GM03348 (cell line): ENCODE data around the gene SKP1.
"Not testable (repeated sequence)": the region's sequence is repeated elsewhere in the genome, so short reads cannot be mapped to it uniquely, and the experiment has no call there.

Experiments
- DNase-seq: peaks from one replicate; pipeline ENCODE4 v3.0.0; 2012; ENCODE audit warnings: low spot score

Gene SKP1

DNA sequence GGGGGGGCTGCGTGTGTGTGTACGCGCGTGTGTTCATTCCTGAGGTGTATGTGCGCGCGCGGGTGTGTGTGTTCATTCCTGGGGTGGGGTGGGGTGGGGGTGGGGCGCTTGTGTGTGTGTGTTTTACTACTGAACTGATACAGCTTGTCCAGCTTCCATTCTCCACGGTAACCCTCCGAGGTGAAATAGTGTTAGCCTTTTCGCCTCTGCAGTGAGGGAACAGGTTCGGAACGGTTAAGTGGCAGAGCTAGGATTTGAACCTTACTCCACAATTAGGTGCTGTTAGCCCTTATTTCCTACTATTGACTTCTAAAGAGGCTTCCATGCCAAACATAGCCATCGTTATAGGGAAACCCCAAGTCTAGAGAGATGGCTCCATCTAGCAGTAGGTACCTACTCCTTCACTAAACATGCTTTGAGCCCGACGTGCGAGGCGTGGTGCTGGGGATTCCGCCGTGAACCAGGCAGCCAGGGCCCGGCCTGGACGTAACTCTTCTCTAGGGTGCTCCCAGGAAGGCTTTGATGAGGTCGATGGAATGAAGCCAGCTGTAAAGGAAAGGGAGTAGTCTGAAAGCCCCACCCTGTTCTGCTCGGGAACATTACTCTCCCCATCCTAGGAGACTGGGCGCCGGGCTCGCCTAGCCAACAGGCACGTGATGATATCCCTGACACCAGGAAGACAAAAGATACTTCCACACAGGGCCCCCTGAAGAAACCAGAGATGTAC, 782 bp upstream of the SKP1 start:
- peak; percentile 23 for DNase-seq

DNA sequence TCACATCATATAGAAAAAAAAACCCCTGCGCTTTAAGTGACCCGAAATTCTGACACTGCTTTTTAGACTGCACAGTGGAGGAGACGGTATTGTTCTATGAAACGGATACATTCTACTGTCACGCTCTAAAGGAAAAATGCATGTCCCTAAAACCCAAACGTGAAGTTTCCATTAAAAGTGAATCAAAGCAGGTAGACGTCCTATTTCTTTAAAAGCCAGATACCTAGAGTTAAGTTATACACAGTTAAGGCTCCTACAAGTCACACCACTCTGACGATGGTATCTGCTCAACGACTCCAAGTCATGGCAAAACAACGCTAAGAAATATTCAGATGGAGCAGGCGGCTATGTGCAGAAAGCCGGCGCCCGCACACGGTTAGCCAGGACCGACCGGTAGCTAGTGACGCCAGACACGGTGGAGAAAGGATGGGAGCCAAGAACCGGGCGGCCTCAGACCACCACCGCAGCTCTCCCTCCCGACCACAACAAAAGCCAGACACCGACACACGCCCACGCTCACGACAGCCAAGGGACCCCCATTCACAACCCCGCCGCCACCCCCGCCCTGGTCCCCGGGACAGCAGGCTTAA, 734 bp downstream of the SKP1 start:
- peak; percentile 51 for DNase-seq

DNA sequence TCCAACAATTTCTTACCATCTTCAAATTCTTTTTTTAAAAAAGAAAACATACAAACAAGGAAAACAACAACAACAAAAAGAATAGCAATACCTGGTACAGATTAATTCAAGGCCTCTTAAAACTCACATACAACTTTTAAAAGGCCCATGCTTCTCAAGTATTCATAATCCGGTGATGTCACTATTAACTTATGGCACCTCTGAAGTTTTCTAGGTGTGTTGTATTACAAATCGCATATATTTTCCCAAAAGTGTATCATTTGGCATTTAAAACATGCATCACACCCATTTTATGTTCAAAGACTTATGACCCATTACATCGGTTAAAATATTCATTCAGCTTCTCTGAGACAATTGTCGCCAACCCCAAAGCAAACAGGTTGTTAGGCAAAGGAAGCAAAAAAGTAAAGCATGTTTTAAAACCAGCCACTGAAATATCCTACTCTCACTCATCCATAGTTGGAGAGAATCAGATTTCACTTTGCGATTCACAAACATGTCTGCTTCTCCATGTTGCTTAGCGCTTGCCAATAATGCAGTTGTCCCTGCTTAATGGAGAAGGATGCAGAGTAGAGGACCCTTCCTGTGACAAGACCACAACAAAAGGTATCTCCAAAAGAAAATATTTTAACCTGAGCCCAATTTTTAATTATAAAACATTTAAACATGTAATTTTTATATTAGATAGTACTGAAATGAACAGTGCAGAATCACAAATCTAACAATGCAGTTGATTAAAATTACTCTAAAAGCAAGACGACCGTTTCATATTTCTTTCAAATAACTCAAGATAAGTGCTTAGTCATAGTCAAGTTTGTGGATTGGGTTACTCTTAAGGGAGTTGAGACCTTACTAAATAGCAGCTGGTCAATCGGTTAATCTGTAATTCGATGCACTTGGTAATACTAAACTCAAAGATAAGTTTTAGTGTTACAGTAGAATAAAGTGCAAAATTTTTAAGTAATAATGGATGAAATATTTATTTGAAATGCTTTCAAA, 1.6 kb downstream of the SKP1 start:
- DNase-seq, result peak; percentile 44

DNA sequence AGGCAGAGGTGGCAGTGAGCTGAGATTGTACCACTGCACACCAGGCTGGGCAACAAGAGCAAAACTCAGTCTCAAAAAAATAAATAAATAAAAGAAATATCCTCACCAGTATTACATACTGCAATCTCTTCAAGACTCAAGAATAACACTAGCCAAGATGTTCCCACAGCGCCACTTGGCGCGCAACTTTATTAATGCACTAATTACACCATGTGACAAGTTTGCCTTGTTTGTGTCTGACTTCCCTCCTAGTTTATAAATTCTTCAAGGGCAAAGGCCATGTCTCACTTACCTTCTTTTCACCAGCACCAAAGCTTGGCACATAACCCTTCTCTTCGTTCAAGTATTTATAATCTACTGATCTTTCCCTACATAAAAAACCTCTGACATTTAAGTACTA, 4.8 kb downstream of the SKP1 start:
- no peak for DNase-seq

DNA sequence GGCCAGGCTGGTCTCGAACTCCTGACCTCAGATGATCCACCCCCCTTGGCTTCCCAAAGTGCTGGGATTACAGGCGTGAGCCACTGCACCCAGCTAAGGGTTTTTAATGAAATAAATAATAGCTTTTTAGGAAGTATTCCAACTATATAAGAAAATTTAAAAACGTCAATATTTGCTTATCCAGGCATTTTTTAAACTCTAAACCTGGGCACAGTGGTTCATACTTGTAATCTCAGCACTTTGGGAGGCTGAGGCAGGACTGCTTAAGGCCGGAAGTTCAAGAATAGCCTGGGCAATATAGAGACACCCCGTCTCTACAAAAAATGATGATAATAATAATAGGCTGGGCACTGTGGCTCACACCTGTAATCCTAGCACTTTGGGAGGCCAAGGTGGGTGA, 14.2 kb downstream of the SKP1 start:
- no peak for DNase-seq

DNA sequence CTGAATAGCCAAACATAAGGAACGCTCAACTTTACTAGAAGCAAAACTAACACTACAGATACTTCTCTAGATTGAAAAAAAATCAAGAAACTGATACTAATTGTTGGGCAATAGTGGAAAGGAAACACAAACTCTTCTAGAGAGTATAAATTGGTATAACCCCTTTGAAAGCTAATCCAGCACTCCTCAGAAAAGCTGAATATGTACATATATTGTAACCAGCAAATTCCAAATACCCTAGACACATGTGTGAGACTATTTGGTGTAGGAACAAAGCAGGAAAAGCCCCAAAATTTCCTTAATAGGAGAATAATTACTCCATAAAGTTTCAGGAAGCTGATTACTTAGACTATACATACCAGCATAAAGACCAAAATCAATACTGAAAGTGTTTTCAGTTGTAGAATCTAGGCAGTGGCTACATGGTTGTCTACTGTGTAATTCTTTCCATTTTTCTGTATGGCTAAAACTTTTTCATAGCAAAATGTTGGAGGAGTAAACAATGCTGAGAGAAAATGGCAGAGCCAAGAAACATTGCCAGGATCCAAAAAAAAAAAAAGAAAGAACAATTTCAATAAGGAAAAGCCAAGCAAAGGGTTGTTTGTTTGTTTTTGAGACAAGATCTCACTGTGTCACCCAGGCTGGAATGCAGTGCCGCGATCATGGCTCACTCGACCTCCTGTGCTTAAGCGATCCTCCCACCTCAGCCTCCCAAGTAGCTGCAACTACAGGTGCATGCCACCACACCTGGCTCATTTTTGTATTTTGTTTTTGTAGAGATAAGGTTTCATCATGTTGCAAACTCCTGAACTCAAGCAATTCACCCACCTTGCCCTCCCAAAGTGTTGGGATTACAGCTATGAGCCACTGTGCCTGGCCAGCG, 15.0 kb downstream of the SKP1 start:
- no peak for DNase-seq

DNA sequence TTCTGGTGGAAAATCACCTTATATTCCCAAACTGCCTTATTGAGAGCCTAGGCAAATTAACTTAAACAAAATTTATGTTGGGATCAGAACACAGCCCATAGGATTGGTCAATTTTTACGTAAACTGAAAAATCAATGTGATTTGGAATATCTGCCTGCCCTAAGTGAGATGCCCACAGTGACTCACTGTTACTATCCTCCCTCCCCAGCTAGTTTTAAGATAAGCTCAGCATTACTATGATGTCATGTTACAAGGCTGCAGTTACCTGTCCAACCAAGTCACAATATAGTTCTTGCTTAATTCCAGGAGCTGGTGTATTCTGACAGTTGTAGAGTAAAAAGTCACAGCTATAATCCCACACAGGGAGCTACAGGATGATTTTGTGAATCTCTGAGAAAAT, 23.1 kb downstream of the SKP1 start:
- no peak for DNase-seq

DNA sequence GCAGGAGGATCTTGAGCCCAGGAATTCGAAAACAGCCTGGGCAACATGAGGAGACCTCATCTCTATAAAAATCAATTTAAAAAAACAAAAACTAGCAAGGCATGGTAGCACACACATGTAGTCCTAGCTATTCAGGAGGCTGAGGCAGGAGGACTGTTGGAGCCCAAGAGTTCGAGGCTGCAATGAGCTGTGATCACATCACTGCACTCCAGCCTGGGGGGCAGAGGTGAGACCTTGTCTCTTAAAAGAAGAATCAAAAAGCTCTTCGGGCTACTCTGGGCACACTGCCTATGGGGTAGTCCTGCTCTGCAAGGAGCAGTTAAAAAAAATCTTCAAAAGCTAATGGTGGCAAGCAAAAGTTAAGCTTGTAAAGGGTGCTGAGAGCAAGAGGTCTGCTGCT, 23.5 kb downstream of the SKP1 start:
- no peak for DNase-seq

DNA sequence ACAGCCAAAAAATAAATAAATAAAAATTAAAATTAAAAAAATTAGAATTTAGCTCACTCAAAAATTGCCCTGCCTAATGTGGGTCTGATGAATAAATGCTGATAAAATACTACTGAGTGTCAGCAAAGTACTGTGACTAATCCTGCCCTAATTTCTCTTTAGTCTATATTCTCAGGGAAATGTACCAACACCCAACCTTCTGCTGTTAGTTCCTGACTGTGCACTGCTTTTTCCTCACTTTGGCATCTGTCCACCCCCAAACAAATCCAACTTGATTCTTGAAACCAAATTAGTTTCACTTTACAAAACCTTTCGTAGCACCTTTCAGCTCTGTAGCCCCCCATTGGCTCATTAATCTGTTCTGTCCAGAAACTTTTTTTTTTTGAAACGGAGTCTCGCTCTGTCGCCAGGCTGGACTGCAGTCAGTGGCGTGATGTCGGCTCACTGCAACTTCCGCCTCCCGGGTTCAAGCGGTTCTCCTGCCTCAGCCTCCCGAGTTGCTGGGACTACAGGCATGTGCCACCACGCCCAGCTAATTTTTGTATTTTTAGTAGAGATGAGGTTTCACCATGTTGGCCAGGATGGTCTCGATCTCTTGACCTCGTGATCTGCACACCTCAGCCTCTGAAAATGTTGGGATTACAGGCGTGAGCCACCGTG, 24.4 kb downstream of the SKP1 start:
- DNase-seq, result not testable (repeated sequence)

DNA sequence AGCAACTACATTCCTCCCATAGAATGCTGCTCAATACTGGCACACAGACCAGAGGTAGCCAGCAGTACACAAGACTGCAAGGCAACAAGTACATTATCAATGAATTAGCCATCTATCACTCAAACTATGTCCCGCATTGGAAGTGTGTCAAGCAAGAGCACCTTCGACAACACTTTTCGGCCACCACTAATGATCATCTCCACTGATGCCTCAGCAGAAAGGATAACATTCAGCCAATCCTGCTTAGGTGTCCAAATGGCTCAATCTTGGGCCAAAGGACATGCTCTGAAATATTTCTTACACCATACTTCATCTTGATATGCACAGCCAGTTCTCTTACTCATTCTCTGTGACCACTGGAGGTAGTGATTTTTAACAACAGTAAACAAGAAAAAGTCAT, 25.0 kb downstream of the SKP1 start:
- DNase-seq, result no peak

DNA sequence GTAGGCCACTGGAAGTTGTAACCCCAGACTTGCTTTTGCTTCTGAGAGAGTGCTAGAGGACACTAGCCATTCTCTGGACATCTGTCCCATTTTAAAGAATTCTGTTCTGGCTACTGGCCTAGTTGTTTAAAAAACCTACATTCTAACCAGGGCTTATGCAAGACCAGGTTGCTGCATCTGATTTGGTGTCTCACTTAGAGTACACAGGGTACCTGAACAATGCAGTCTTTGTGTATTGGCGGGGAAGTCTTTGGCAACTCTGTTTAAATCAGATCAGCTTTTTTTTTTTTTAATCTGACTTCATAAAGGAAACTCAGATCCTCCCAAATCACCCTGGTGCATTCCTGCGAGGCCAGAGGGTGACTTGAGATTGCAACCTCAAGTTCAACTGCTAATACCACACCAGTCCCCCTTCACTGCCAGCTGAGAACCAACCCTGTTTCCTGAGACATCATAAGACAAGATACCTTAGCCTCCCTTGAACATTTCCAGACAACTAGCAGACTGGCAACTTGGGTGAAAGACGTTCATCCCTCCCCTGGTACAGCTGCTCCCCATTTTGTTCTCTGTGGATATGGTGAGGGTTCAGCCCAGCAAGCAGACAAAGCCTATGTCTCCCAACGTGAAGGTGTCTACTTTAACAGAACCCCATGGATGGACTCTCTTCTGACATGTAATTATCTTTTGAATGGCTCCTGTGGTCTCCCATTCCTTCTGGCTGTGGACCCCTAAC, 27.0 kb downstream of the SKP1 start:
- DNase-seq, result no peak

DNA sequence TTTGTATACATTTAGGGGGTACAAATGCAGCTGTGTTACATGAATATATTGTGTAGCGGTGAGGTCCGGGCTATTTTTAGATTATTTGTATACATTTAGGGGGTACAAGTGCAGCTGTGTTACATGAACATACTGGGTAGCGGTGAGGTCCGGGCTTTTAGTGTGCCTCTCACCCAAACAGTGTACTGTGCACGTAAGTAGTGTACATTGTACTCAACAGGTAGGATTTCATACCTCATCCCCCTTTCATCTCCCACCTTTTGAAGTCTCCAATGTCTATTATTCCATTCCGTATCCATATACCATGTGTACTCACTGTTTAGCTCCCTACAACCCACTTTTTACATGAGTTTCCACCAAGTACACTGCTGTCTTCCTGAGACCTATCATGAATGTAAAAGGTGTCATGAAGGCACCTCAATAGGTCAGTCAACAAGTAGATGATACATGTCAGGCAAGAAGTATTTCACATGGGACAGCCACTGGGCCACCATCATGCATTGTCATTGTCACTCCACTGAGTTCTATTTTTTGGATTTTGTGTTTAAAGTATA, 27.7 kb downstream of the SKP1 start:
- DNase-seq, result no peak

DNA sequence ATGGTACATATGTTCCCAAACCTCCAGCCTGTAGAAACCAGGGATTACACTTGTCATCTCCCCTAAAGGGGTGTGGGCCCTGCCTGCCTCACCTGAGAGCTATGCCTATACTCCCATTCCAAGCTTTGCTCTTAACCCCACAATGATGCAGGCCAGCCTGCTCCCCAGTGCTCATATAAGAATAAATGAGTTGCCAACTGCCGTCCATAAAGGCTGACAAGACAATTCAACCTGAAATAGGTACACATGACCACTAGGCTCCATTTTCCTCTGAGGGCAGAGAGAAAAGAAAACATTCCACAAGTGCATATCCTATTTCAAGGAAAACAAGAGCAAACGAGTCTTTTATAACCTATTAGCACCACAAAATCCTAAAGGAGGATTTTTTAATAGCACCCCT, 28.4 kb downstream of the SKP1 start:
- no peak for DNase-seq

DNA sequence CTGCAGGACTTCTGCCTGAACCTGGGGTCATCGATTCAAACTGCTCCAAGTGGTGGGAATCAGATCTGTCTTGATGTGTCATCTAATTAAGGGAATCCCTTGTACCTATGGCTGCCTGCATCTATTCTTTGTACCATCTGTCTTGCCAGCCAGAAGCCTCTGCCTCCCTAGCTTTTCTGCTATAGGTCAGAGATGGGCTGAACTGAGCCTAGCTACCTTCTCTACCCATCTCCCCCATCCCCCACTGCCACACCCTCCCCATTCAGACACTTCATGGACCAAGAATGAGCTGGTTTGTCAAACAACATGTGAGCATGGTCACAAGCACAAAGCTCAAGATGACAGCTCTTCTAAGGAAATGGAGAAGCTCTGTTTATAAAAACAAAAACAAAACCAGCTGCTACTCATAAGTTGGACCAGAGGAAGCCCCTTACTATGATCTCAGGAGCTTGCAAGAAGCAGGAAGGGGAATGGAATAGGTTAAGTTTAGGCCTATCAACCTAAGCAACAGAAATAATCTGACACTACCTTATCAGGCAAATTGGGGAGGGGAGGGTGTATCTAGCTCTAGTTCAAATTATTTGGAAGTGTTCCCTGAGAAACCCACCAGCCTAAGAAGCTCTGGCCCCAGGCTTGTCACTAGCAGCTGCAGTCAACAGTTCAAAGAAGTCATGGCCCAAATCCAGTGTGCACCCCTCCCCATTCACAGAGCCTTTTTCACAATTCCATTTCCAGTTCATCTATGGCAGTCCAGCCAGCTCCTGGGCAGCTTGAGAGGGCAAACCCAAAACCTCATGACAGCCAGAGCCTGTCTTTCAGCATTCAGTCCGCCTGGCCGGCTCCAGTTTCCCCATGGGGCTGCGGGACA, 29.9 kb downstream of the SKP1 start:
- DNase-seq, result no peak

DNA sequence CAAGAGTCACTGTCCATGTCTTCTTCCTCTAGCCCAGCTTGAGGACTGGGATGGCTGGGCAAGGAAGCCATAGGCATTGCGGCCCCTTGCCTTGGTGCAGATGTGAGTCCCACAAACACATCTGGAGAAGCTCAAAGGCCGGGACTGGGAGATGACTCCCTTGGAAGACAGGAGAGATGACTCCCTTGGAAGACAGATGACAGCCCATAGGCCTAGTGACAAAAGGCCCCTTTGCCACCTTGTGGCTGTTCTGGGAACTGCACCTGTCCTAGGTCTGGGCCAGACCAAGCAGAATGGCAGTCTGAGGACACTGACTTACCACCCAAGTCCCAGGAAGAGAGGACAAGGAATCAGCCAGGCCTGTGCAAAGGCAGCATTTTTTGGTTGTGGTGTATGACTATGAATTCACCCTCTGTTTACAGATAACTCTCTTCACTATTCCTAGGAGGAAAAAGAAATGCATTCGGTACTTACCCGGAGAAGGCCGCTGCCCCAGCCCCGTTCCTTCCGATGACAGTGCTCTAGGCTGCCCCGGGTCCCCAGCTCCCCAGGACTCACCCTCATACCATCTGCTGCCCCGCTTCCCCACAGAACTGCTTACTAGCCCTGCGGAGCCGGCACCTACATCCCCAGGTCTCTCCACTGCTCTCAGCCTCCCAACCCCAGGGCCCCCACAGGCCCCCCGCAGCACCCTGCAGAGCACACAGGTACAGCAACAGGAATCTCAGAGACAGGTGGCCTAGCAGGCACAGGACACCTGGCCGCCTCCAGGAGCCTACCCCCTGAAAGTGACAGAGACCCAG, 30.8 kb downstream of the SKP1 start:
- DNase-seq, result peak; percentile 84

DNA sequence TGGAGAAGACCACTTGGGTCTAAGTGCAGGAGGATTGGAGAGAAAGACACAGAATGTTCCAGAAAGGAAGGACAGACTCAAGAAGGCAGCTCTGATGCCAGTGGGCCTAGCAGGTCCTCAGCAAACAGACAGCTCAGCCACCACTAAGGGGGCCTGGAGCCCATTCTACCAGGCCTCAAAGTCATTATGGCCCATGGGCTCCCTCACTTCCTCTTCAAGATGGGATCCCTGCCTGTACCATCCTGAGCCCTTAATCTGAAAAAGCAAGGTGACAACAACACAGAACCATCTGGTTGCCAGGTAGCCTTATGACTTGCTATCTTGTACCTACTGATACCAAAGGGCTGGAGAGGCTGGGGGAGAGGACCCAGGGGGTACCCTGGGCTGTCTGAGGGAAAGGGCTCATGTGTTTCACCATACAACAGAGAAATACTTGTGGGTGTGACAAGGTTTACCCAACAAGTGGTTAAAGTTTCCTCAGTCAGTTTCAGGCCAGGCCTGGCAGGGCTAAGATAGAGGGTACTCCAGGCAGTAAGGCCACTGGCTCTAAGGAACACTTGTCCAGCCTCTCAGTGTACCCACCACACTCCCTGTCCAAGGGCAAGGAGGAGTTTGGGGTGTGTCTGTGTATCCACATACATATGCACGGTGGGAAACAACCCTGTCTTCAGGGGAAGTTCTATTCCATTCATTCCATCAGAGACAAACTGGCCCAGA, 31.6 kb downstream of the SKP1 start:
- no peak for DNase-seq
